ENCODE results near the gene EPHA3. TPM values are rescaled to one million over a fixed set of nuclear protein-coding genes. Genes with fewer than 3 reads are reported as not detected.

The EPHA3 gene
- total and polyA plus RNA-seq, 2 donors (not counting 3 experiments of a cell fraction or from before 2014, with no cell fraction given): not detected

- Histone ChIP-seq H3K27ac (ENCODE audit: insufficient read depth, low read depth, low read length) (no peak overlapping the region), H3K4me3 (replicated peaks in 1 of 3; ENCODE audit: insufficient read depth in 1 of 3, low read depth in 1 of 3, low read length in 3 of 3) (no peak overlapping the region), H3K9ac (replicated peaks; ENCODE audit: extremely low read depth, insufficient read depth, low read length) (no peak overlapping the region), H2AFZ (ENCODE audit: low read depth, low read length) (no peak overlapping the region), H3K9me1 (replicated peaks; ENCODE audit: control insufficient read depth, extremely low read depth, insufficient read depth, low read length) (no peaks in the 10 kb centered on the region), H3K27me3 (ENCODE audit: control insufficient read depth in 2 of 2, insufficient read depth in 2 of 2, low read length in 2 of 2) (no peaks in the 10 kb centered on the region), H4K20me1 (replicated peaks; ENCODE audit: control insufficient read depth, extremely low read depth, insufficient read depth, low read length) (no peaks in the 10 kb centered on the region), H3K9me3 (replicated peaks; ENCODE audit: control insufficient read depth, insufficient read depth, low read length) (peaks cover 2% of the 10 kb centered on the region), H3K36me3 (ENCODE audit: control insufficient read depth in 2 of 2, extremely low read depth in 1 of 2, insufficient read depth in 2 of 2, low read length in 2 of 2) (no peaks in the 10 kb centered on the region), H3K4me1 (ENCODE audit: control insufficient read depth, extremely low read depth, insufficient read depth, low read length) (no peaks in the 10 kb centered on the region), H3K79me2 (ENCODE audit: control insufficient read depth, insufficient read depth, low read length) (no peaks in the 10 kb centered on the region), H3K4me2 (ENCODE audit: insufficient read depth, low read length) (no peak overlapping the region)
- TF ChIP-seq CTCF (IDR thresholded peaks at IDR 0.05; ENCODE audit: extremely low read depth in 1 of 2, insufficient read depth in 1 of 2, low read depth in 1 of 2, low read length in 2 of 2): no peak
- TF ChIP-seq FOS (IDR thresholded peaks at IDR 0.05; ENCODE audit: borderline replicate concordance, insufficient read depth, low read length): no peak
- no peak for TF ChIP-seq MYC (IDR thresholded peaks at IDR 0.05; ENCODE audit: low read depth, low read length)
- no peak for TF ChIP-seq POLR2AphosphoS5 (IDR thresholded peaks at IDR 0.05; ENCODE audit: insufficient read depth, low read depth, low read length)
- no peak for TF ChIP-seq JUN (IDR thresholded peaks at IDR 0.05; ENCODE audit: borderline replicate concordance, insufficient read depth, insufficient read length, low read depth)
- POLR2A ChIA-PET: no interaction called here
- intact Hi-C loops (cut with micrococcal nuclease): no loop called here
- dilution Hi-C loops (cut with MboI; ENCODE audit: extremely low pct_ligation_motif_present, low sequenced_read_pairs): no loop called here
- no peak for FAIRE-seq
- BruUV-seq (replicated peaks): no TSS peak
- CTCF ChIA-PET: no interaction called here
- DNase-seq (ENCODE audit: low read depth, low spot score): no peak
Observed at GRCh38 chr3:89312141-89312540, 204.7 kb downstream of the EPHA3 start.

GRCh38 chr3:89314454-89315098 lies 207.2 kb downstream of the EPHA3 start:
- no peak for DNase-seq (ENCODE audit: low read depth, low spot score)
- H2AFZ ChIP-seq (ENCODE audit: low read depth, low read length): no peak overlapping the region
- no peak for FAIRE-seq

More at GRCh38 chr3:89314454-89315098, 207.2 kb downstream of the EPHA3 start:
- Histone ChIP-seq H3K27ac (ENCODE audit: insufficient read depth, low read depth, low read length) (no peak overlapping the region), H3K9me3 (replicated peaks; ENCODE audit: control insufficient read depth, insufficient read depth, low read length) (peaks cover 2% of the 10 kb centered on the region), H3K79me2 (ENCODE audit: control insufficient read depth, insufficient read depth, low read length) (no peaks in the 10 kb centered on the region), H3K27me3 (ENCODE audit: control insufficient read depth in 2 of 2, insufficient read depth in 2 of 2, low read length in 2 of 2) (no peaks in the 10 kb centered on the region), H3K4me2 (ENCODE audit: insufficient read depth, low read length) (no peak overlapping the region), H4K20me1 (replicated peaks; ENCODE audit: control insufficient read depth, extremely low read depth, insufficient read depth, low read length) (no peaks in the 10 kb centered on the region), H3K9ac (replicated peaks; ENCODE audit: extremely low read depth, insufficient read depth, low read length) (no peak overlapping the region), H3K36me3 (ENCODE audit: control insufficient read depth in 2 of 2, extremely low read depth in 1 of 2, insufficient read depth in 2 of 2, low read length in 2 of 2) (no peaks in the 10 kb centered on the region), H3K4me3 (replicated peaks in 1 of 3; ENCODE audit: insufficient read depth in 1 of 3, low read depth in 1 of 3, low read length in 3 of 3) (no peak overlapping the region), H3K9me1 (replicated peaks; ENCODE audit: control insufficient read depth, extremely low read depth, insufficient read depth, low read length) (no peaks in the 10 kb centered on the region), H3K4me1 (ENCODE audit: control insufficient read depth, extremely low read depth, insufficient read depth, low read length) (no peaks in the 10 kb centered on the region)
- dilution Hi-C loops (cut with MboI; ENCODE audit: extremely low pct_ligation_motif_present, low sequenced_read_pairs) (no loop called here), intact Hi-C loops (cut with micrococcal nuclease) (no loop called here)
- BruUV-seq (replicated peaks): no TSS peak
- POLR2A ChIA-PET: no interaction called here
- no peak for TF ChIP-seq EZH2 (IDR thresholded peaks at IDR 0.05; ENCODE audit: borderline replicate concordance, low read depth, low read length, severe bottlenecking)
- TF ChIP-seq MAX (IDR thresholded peaks at IDR 0.05; ENCODE audit: insufficient read depth, insufficient read length): no peak
- TF ChIP-seq POLR2A (IDR thresholded peaks at IDR 0.05; ENCODE audit: low read depth, low read length): no peak
- no peak for TF ChIP-seq GATA2 (IDR thresholded peaks at IDR 0.05; ENCODE audit: insufficient read depth, insufficient read length, low read depth, low read length)
- no peak for TF ChIP-seq POLR2AphosphoS5 (IDR thresholded peaks at IDR 0.05; ENCODE audit: insufficient read depth, low read depth, low read length)
- TF ChIP-seq FOS (IDR thresholded peaks at IDR 0.05; ENCODE audit: borderline replicate concordance, insufficient read depth, low read length): no peak
- no peak for TF ChIP-seq MYC (IDR thresholded peaks at IDR 0.05; ENCODE audit: low read depth, low read length)
- TF ChIP-seq JUN (IDR thresholded peaks at IDR 0.05; ENCODE audit: borderline replicate concordance, insufficient read depth, insufficient read length, low read depth): no peak
- no peak for TF ChIP-seq CTCF (IDR thresholded peaks at IDR 0.05; ENCODE audit: extremely low read depth in 1 of 2, insufficient read depth in 1 of 2, low read depth in 1 of 2, low read length in 2 of 2)
- CTCF ChIA-PET: no interaction called here
